KG1 (cell line): ENCODE results near the gene STK39.

Source experiments
- DNase-seq: peaks from one replicate; lab custom pipeline; 2025; lab: John Stamatoyannopoulos, UW

STK39 gene

DNA sequence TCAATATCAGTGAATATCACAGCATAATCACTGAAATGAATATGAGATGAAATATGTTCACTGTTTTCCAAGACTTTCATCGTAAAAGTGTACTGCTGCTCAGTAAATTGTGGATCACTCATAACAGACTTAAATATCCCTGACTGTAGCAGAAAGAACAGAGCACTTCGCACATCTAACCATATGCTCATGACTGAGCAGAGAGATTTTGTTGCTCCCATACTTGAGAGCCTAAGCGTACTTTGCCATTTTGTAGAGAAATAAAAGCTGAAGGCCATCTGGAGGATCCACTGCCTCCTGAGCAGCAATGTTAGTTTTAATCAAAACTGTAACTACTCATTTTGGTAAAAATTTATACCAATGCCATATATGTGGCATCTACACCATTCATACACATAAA, 243.5 kb downstream of the STK39 start:
- DNase-seq = no peak

GRCh38 chr2:168002021-168002553, 245.3 kb downstream of the STK39 start:
- no peak for DNase-seq

- no peak for DNase-seq
Observed at GRCh38 chr2:167992278-167992677, 255.1 kb downstream of the STK39 start.

DNA sequence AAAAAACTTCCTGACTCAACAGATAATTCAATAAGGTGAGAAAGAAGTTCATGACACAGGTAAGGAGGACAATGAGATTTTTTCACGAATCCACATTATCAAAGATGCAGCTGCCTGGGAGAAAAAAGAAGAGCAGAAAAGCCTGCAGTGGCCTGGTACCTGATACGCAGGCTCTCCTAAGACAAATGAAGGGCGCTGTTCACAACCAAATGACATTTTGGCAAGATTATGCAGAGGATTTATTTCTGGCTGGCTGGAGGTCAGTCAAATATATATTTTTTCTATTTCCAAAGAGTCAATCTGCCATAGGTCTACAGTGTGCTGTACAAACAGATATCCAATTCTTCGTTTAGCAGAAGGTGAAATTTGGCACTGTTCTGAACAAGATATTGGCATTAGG, 257.3 kb downstream of the STK39 start:
- DNase-seq = no peak

DNA sequence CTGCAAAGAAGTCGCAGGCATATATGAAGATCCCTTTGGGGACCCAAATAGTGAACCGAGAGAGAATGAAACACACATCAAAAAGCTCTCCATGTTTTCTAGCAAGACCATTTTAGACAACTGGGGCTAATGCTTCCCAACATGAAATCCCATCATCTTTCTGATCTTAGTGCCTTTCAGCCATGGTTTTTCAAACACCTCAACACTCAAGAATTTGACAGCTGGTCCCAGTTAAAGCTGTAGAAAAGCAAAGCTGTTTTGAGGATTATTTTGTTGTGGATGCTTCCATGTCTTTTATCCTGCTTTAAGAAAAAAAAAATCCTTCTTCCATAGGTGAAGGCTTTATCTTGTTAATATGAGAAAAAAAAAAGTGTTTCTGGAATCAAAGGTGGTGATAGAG, 259.1 kb downstream of the STK39 start:
- no peak for DNase-seq

- no peak for DNase-seq
Observed at GRCh38 chr2:167987558-167987957, 259.8 kb downstream of the STK39 start.

- no peak for DNase-seq
Observed at GRCh38 chr2:167987026-167987425, 260.4 kb downstream of the STK39 start.

DNA sequence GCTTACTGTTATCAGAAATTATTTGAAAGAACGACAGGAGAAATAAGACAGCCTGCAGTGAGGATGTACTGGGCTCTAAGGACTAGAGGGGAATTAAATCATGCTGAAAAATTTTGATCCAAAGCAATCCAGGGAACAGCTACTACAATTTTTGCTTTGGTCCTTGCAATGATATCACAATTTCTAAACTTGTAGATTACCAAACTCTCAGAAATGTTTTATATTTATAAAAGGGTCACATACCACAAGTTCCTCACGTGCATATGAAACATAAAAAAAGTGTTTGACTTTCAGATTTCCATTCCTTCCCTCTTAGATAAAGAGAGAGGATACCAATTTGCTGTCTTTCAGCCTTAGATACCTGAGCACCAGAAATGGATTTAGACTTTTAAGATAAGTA, 261.2 kb downstream of the STK39 start:
- no peak for DNase-seq

GRCh38 chr2:167981945-167982344, 265.4 kb downstream of the STK39 start:
- no peak for DNase-seq

GRCh38 chr2:167980439-167980838, 267.0 kb downstream of the STK39 start:
- no peak for DNase-seq

- no peak for DNase-seq
Observed at GRCh38 chr2:167972746-167973145, 274.6 kb downstream of the STK39 start.

DNA sequence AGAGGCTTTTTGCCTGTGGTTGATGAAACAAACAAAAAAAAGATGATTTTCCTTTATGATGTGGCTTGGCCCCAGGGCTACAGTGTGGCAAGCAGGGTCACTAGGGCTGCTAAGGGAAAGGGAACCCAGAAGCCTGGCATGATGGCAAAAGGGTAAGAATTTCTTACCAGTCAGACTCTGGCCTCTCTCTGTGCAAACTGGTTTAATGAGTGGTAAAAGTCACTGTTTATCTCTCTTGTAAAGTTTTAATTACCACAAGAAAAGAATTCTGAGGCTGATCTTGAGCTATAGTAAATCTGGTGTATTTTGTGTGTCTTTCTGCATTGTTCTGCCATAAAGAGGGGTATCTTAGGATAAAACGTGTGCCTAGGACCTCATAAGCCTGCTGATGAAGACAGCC, 275.4 kb downstream of the STK39 start:
- no peak for DNase-seq

DNA sequence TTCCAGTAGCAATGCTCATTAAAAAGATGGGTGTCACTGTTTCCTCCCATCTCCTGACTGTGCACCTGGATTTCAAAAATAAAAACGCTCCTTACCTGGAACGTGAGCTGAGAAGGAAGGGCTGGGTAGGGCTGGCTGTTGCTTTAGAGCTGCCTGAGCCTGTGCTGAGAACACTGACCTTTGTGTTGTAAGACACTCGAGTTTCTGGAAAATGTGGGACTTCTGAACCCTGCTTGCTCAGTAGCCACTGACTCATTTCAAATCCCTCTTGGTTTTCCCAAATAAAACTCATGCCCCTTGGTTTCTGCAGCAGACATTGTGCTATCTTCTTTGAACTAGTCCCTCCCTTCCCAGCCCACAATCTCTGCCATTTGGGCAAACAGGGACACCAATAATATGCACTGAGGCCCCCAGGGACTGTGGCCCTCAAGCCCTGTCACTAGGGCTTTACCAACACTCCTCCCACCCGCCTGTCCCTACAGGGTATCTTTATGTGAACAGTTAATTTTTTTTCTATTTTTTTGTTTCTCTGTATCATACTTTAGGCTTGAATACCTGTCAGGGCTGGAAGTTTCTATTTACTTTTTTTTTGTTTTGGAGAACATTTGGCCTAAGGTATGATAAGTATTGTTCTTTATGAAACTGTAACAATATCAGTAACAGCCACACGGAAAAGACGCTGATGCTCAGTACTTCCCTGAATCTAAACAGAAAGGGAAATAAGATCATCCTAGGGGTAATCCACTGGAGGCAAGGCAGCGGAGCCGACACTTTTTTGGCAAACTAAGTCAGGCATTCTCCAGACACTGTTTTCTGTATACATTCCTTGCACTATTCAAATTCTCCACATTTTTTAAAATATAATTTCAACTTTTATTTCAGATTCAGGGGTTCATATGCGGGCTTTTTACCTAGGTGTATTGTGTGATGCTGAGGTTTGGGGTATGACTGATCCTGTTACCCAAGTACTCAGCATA, 280.2 kb downstream of the STK39 start:
- no peak for DNase-seq

- no peak for DNase-seq
Observed at GRCh38 chr2:167965907-167966761, 281.3 kb downstream of the STK39 start.

DNA sequence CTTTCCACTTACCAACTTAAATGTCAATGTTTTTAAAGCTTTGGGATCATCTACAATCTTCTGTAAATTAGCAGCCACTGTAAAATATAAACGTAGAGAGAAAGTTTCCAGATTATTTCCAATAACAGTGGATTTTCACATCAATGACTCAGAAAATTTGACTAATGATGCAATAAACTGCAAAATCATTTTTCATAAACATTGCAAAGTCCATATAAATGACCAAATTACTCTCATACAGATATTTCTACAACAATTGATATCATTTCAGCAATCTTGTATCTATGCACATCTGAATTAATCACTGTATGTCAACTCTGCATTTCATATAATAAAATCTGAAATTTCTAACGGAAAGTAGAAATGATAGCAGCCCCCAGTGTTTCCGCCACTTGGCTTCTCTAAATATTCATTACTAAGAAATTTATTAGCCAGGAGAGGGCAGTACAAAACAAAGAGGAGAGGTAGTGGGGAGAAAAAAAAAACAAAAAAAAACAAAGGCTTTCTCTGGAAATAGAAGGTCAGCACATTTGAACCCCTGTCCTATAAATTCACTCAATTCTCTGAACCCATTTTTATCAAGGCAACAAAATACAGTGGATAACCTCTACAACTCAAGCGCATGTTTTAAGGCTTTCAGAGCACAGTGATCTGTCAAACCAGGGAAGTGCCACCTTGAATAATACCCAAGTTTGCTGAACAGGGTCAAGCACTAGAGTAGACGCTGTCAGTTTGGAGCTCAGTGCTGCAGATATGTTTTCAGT, 282.6 kb downstream of the STK39 start:
- DNase-seq = no peak

- no peak for DNase-seq
Observed at GRCh38 chr2:167963899-167964649, 283.3 kb downstream of the STK39 start.

GRCh38 chr2:167962436-167963226, 284.8 kb downstream of the STK39 start:
- DNase-seq = no peak

DNA sequence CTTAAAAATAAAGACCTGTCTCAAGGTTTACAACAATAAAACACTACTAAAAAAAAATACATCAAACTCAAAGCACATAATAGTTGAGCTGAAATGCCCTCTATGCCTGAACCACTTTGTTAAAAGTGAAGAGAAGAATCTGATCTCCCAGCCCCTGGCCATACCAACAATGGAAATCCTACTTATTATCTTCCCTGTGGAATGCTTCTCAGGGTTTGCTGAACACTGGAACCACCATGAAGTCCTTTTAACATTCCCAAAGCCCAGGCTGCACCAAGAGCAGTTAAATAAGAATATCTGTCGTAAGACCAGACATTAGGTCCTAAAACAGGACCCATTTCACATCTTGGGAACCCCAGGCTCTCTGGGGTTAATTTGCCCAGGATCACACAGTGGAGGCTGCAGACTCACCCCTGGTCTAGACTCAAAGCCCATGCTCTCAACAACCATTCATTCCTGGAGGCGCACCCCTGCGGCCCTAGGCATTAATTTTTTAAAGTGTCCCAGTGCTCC, 285.8 kb downstream of the STK39 start:
- DNase-seq = no peak

- DNase-seq = no peak
Observed at GRCh38 chr2:167960089-167960747, 287.2 kb downstream of the STK39 start.

DNA sequence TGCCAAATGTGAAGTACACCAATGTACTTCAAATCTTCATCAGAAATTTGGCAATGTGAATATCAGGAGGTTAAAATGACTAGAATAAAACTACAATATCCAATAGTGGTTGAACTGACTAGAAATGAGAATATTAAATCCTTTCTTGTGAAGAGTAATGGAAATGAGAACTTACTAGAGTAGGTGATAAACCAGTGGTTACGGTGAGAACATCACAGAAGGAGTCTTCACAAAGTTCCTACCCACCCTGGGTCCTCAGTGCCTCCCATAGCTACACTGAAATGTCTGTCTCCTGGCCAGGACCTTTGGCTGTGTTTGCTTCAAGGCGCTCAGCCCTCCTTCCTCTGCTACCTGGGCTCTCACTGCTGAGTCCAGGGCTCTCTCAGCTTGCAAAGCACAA, 289.7 kb downstream of the STK39 start:
- DNase-seq = no peak
